GM12873 (cell line): ENCODE results near the gene TNNT3.

Experiments
- TF ChIP-seq, protein P1 (sequence below): IDR thresholded peaks from 2 replicates; pipeline ENCODE4 v1.5.1; 2012; ENCODE audit warnings: low read depth, mild to moderate bottlenecking, moderate library complexity, low read length, control low read depth; ENCODE audit not compliant: insufficient read depth; ENCODE audit errors: missing control alignments

Gene TNNT3

GRCh38 chr11:1926156-1927025 lies 6.9 kb downstream of the TNNT3 start:
- TF ChIP-seq, protein P1, sequence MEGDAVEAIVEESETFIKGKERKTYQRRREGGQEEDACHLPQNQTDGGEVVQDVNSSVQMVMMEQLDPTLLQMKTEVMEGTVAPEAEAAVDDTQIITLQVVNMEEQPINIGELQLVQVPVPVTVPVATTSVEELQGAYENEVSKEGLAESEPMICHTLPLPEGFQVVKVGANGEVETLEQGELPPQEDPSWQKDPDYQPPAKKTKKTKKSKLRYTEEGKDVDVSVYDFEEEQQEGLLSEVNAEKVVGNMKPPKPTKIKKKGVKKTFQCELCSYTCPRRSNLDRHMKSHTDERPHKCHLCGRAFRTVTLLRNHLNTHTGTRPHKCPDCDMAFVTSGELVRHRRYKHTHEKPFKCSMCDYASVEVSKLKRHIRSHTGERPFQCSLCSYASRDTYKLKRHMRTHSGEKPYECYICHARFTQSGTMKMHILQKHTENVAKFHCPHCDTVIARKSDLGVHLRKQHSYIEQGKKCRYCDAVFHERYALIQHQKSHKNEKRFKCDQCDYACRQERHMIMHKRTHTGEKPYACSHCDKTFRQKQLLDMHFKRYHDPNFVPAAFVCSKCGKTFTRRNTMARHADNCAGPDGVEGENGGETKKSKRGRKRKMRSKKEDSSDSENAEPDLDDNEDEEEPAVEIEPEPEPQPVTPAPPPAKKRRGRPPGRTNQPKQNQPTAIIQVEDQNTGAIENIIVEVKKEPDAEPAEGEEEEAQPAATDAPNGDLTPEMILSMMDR: no peak

- TF ChIP-seq, protein P1: no peak
These were observed 7.7 kb downstream of the TNNT3 start for GRCh38 chr11:1927026-1927847.

DNA sequence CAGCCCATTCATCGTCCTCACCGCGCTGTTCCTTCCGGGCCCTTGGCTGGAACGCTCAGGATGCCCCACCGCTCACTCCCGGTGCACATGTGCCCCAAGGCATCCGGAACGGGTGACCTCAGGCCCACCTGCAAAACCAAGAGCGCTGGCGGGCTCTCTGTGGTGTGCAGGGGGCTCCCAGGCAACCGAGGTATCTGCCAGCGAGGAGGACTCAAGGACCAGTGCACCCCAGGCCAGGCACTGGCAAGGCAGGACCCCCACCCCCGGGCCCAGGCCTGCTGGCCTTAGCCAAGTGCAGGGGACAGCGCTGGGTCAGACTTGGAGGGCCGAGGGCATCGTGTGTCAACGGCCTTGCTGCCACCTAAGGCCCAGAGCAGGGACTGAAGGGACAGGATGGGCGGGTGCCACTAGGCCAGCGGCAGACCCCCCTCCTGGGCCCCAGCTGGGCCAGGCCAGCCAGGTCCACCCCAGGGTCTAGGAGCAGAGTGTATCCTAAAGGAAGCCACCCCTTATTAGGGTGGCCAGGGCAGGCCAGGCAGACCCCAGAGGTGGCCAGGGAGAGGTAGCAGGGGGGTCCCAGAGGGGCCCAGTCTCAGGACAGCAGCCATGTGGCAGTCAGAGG lies 8.5 kb downstream of the TNNT3 start:
- TF ChIP-seq, protein P1: no peak

DNA sequence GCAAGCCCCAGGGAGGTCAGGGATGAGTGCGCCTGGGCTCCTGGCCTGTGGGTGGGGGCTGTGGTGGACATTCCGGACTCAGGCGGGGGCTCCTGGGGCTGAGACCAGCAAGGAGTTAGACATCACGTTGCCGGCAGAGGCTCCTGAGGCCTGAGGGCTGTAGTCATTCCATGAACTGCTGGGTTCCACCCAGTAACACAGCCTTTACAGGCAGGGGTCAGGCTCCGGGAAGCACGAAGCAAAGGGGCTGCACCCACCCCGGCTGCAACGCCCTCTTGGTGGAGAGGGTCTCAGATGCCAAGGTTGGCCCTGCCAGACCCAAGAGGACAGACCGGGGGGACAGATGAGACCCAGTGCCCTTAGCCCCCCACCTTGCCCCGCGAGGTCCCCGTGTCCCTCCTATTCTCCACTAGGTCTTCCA lies 9.0 kb downstream of the TNNT3 start:
- TF ChIP-seq, protein P1: no peak

DNA sequence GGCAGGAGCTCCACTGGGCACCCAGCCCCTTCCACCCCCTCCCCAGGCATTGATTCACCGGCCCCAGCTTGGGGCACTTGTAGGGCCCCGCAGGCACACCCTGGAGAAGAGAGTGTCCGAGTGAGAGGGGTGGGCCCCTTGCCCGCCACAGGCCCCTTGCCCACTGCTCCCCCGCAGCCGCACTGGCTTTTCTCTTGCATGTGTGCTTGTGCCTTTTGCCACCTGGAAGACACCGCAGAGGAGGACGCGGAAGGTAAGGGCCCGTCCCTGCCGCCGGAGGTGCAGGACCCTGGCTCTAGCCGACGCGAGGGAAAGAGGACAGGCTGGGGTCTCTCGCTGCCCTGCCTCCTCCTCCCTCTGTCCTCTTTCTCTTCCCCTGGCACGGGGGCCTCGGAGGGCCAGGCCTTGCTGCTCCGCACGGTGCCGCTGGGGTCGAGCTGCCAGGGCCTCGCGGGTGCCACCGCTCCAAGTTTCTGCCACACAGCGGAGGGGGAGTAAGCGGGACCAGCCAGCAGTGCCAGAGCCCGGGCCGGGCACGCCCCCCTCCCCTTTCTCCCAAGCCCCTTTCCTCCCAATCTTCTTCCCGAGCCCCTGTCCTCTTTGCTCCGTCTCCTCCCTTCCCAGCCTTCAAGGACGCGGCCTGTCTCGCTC lies 9.5 kb downstream of the TNNT3 start:
- TF ChIP-seq, protein P1: no peak

GRCh38 chr11:1929621-1930461 lies 10.3 kb downstream of the TNNT3 start:
- TF ChIP-seq, protein P1: no peak
